Breast epithelium (tissue), 3 donors: ENCODE data around the gene MYO1H.

Experiments
- CTCF ChIP-seq, 3 donors: fragments of 450-650 bp; IDR thresholded peaks; one replicate each; pipeline ENCODE4 v1.5.1; 2016 to 2017; ENCODE audit warnings: antibody characterized with exemption in 3 of 3, mild to moderate bottlenecking in 3 of 3, moderate library complexity in 3 of 3
- POLR2A ChIP-seq: fragments of 450-650 bp; IDR thresholded peaks from one replicate; pipeline ENCODE4 v1.6.1; 2016; ENCODE audit warnings: antibody characterized with exemption, mild to moderate bottlenecking, moderate library complexity

GRCh38 chr12:109447482-109447881 lies 99.8 kb downstream of the MYO1H start:
- TF ChIP-seq POLR2A: no peak
- no peak for TF ChIP-seq CTCF (IDR thresholded peaks at IDR 0.05)
